ENCODE data around the gene ZNF407. TPM values are rescaled to one million over a fixed set of nuclear protein-coding genes. Genes with fewer than 3 reads are reported as not detected.

Gene ZNF407
- total and polyA plus RNA-seq, 4 donors, result 2.8 to 34.9 (median 9.5) TPM

DNA sequence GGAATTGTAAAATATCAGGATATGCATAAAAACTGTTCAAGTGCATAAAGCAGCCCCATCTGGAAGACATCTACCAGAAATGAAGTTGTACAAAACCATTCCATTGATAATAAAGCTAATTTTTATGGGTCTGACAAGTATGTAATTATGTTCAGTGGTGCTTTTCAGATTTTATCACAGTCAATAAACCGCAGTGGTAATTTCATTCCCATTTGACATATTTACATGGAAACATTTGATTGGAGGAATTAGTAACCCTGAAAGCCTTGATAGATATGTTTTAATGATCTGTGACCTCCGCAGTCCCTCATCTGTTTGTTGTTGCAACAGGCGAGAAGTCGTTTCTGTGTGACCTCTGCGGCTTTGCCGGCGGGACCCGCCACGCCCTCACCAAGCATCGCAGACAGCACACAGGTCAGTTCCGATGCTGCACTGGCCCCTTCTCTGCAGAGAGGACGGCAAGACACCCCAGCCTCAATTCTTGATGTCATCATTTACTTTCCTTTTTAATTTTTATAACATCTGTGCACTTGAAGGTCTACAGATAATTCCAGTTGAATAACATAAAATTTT is 283.1 kb downstream of the ZNF407 start:
- H3K36me3 ChIP-seq (ENCODE audit: control insufficient read depth in 4 of 4, insufficient read depth in 4 of 4, low read length in 4 of 4), result peaks cover 0 to 14% (median 5%) of the 10 kb centered on the region in 4 donors
- no peaks in the 10 kb centered on the region for H3K9me3 ChIP-seq (ENCODE audit: control insufficient read depth in 4 of 4, insufficient read depth in 3 of 4, low read length in 3 of 4)
- no peak overlapping the region for H3K4me3 ChIP-seq
- TF ChIP-seq, protein P1, sequence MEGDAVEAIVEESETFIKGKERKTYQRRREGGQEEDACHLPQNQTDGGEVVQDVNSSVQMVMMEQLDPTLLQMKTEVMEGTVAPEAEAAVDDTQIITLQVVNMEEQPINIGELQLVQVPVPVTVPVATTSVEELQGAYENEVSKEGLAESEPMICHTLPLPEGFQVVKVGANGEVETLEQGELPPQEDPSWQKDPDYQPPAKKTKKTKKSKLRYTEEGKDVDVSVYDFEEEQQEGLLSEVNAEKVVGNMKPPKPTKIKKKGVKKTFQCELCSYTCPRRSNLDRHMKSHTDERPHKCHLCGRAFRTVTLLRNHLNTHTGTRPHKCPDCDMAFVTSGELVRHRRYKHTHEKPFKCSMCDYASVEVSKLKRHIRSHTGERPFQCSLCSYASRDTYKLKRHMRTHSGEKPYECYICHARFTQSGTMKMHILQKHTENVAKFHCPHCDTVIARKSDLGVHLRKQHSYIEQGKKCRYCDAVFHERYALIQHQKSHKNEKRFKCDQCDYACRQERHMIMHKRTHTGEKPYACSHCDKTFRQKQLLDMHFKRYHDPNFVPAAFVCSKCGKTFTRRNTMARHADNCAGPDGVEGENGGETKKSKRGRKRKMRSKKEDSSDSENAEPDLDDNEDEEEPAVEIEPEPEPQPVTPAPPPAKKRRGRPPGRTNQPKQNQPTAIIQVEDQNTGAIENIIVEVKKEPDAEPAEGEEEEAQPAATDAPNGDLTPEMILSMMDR (IDR thresholded peaks at IDR 0.05; ENCODE audit: control extremely low read depth, extremely low read depth), result no peak
- ATAC-seq (ENCODE audit: insufficient read depth, low FRiP score) (no peak), DNase-seq (no peak)
- no peak overlapping the region for H3K9ac ChIP-seq (ENCODE audit: insufficient read depth in 1 of 2, low read length in 2 of 2)
- H3K27ac ChIP-seq (ENCODE audit: low read depth in 1 of 2, low read length in 1 of 2), result no peak overlapping the region
- no peaks in the 10 kb centered on the region for H3K4me1 ChIP-seq (ENCODE audit: control insufficient read depth in 5 of 5, insufficient read depth in 5 of 5, low read length in 5 of 5)
- no peaks in the 10 kb centered on the region for H3K27me3 ChIP-seq (ENCODE audit: control insufficient read depth in 3 of 3, insufficient read depth in 3 of 3, low read length in 2 of 3)
- WGBS, 2 donors, result 82 to 84% methylated on average over 12 of the region's 12 CpGs

- H3K36me3 ChIP-seq (ENCODE audit: control insufficient read depth in 4 of 4, insufficient read depth in 4 of 4, low read length in 4 of 4), result peaks cover 0 to 5% (median 5%) of the 10 kb centered on the region in 4 donors
- H3K4me3 ChIP-seq, result no peak overlapping the region
- ATAC-seq (ENCODE audit: insufficient read depth, low FRiP score) (no peak), DNase-seq (no peak)
- H3K27me3 ChIP-seq (ENCODE audit: control insufficient read depth in 3 of 3, insufficient read depth in 3 of 3, low read length in 2 of 3), result no peaks in the 10 kb centered on the region
- 95 to 97% methylated on average over 11 of the region's 11 CpGs for WGBS, 2 donors
- H3K9me3 ChIP-seq (ENCODE audit: control insufficient read depth in 4 of 4, insufficient read depth in 3 of 4, low read length in 3 of 4), result no peaks in the 10 kb centered on the region
- no peak overlapping the region for H3K9ac ChIP-seq (ENCODE audit: insufficient read depth in 1 of 2, low read length in 2 of 2)
- peaks cover 0 to 8% (median 0%) of the 10 kb centered on the region in 5 donors for H3K4me1 ChIP-seq (ENCODE audit: control insufficient read depth in 5 of 5, insufficient read depth in 5 of 5, low read length in 5 of 5)
- H3K27ac ChIP-seq (ENCODE audit: low read depth in 1 of 2, low read length in 1 of 2), result no peak overlapping the region
- TF ChIP-seq, protein P1 (IDR thresholded peaks at IDR 0.05; ENCODE audit: control extremely low read depth, extremely low read depth), result no peak
Measured at GRCh38 chr18:74892066-74892627, 294.5 kb downstream of the ZNF407 start.

DNA sequence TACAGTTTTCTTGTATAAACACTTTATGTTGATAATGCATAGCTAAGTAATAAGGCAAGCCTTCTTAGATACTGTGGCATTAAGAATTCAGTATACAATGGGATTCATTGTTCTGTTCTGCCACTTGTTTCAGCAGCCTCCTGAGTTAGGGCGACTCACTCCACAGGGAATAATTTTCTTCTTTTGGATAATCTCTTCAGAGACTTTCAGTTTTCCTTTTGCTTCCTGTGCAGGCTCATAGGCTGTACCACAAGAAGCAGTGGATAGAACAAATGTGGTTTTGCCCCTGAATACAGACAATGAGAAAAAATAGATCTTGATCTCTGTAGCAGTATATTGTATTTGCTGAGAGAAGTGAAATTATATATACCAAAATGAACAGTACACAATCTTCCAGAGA is 298.0 kb downstream of the ZNF407 start:
- TF ChIP-seq, protein P1 (IDR thresholded peaks at IDR 0.05; ENCODE audit: control extremely low read depth, extremely low read depth), result no peak
- no peaks in the 10 kb centered on the region for H3K27me3 ChIP-seq (ENCODE audit: control insufficient read depth in 3 of 3, insufficient read depth in 3 of 3, low read length in 2 of 3)
- 62 to 72% methylated on average over 1 of the region's 1 CpG for WGBS, 2 donors
- H3K9ac ChIP-seq (ENCODE audit: insufficient read depth in 1 of 2, low read length in 2 of 2), result no peak overlapping the region
- no peak for DNase-seq
- H3K4me3 ChIP-seq, result no peak overlapping the region
- H3K27ac ChIP-seq (ENCODE audit: low read depth in 1 of 2, low read length in 1 of 2), result no peak overlapping the region
- peaks cover 0 to 4% (median 1%) of the 10 kb centered on the region in 4 donors for H3K36me3 ChIP-seq (ENCODE audit: control insufficient read depth in 4 of 4, insufficient read depth in 4 of 4, low read length in 4 of 4)
- peaks cover 0 to 2% (median 0%) of the 10 kb centered on the region in 5 donors for H3K4me1 ChIP-seq (ENCODE audit: control insufficient read depth in 5 of 5, insufficient read depth in 5 of 5, low read length in 5 of 5)
- ATAC-seq (ENCODE audit: insufficient read depth, low FRiP score), result no peak
- H3K9me3 ChIP-seq (ENCODE audit: control insufficient read depth in 4 of 4, insufficient read depth in 3 of 4, low read length in 3 of 4), result no peaks in the 10 kb centered on the region
